ENCODE data around the gene BIK.
"Not testable (repeated sequence)": the region's sequence is repeated elsewhere in the genome, so short reads cannot be mapped to it uniquely, and the experiment has no call there.

Gene BIK

GRCh38 chr22:43104950-43105349, 5.6 kb upstream of the BIK start:
- DNase-seq (ENCODE audit: low read depth in 2 of 2) = not testable (repeated sequence)

GRCh38 chr22:43106302-43106701, 4.2 kb upstream of the BIK start:
- DNase-seq (ENCODE audit: low read depth in 2 of 2) = no peak

- DNase-seq (ENCODE audit: low read depth in 2 of 2) = no peak
Measured at GRCh38 chr22:43109511-43109910, 1.0 kb upstream of the BIK start.

DNA sequence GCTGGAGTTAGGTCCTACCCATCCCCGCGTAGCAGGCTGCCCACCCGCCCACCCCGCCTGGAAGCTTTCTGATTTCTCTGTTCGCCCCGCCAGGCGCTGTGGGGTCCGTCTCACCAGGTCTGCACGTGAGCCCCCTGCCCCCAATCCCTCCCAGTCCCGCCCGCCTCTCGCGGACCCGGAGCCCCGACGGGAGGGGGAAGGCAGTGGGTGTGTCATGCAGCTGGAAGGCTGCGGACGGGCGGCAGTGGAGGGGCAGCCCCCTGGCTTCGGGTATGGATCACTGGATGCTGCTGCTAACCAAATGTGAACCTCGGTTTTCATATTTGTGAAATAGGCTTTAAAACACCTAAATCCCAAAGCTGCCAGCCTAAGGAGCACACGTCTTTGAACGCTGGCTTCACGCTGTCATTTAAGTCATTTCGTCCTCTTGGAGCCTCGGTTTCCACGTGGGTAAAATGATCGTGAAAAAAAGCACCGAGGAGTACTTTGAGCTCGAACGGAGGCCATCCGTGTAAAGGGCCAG, 568 bp upstream of the BIK start:
- DNase-seq (ENCODE audit: low read depth in 2 of 2) = no peak

- no peak for DNase-seq (ENCODE audit: low read depth in 2 of 2)
Measured at GRCh38 chr22:43110927-43111623, 525 bp downstream of the BIK start.

GRCh38 chr22:43113526-43114251, 3.1 kb downstream of the BIK start:
- DNase-seq (ENCODE audit: low read depth in 2 of 2) = no peak

DNA sequence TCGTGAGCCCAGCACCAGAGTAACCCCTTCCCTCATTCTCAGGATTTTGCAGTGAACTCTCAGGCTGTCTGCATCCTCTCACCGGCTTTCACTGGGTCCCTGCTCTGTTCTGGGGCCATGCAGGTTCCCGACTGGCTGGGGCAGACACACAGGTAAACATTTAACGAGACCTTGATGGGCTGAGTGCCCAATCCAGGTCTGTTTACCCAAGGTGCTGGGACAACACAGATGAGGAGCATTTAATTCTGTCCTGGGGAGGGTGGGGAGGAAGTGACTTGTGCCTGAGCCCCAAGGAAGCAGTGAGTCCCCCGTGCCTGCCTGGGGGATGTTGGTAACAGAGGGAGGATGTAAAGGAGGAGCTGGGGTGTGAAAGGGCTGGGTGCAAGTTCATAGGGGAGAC, 4.4 kb downstream of the BIK start:
- DNase-seq (ENCODE audit: low read depth in 2 of 2) = no peak

DNA sequence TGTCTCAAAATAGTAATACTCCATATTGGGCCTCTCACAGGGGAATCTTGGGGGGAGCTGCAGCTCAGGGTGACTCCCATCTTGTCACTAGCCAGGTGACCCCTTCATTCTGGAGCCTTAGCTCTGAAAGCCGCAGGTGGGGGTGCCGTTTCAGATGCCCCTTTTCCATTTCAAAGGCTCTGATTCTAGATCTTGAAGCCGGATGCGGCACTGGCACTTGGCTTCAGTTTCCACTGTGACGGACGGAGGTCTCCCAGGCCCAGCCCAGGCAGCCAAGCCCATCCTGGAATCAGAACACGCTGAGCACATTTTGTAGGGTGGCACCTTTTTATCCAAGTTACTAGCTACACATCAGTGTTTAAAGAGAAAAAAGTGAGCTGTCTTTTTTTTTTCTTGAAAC, 6.4 kb downstream of the BIK start:
- DNase-seq (ENCODE audit: low read depth in 2 of 2) = no peak

- DNase-seq (ENCODE audit: low read depth in 2 of 2) = no peak
Measured at GRCh38 chr22:43118024-43118849, 7.7 kb downstream of the BIK start.

DNA sequence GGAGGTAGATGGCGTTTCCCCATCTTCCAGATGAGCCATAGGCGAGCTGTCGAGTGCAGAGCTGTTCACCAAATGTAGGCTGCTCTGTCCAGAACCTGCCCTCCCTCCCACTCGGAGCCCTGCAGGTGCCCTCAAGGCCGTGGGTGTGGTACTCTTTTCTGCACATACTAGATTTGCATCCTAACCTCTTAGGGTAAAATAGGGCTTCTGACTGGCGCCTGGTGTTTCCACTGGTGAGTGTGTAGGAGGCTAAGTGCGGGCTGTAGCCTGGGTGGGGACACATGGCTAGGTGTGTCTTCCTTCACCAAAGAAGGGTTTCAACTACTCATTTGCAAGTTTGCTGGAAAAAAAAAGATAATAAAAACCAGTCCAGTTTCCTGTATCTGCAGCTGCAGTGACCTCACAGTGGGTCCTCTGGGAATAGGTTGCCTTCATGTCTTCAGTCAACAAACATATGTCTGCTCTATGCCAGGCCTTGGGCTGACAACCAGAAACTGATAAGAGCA, 8.5 kb downstream of the BIK start:
- no peak for DNase-seq (ENCODE audit: low read depth in 2 of 2)

DNA sequence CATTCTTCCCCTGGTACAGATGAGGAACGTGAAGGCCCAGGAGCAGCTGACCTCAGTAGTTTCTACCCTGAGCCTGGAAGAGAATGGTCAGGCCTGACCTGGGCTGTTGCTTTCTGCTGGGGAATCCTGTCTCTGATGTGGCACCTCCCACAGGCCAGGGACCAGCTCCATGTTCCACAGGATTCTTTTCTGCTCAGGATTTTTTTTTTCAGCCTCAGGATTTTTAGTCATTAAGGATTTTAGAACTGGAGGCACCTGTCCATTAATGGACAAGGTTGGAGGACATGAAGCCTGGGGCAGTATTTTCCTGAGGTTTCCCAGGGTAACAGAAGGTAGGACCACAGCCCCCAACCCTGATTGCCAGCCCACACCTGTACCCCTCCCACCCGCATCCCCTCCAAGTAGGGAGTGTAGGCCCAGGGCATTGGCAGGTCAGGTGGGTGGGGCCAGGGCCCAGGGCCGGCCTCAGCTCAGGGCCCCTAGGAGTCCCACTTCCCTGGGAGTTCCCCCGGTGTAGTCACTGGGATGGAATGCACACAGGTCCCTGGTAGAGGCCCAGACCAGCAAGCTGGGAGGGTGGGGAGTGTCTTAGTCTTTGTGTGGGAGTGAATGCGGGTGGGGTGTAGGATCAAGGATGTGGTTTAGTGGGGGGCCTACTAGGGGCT, 16.1 kb downstream of the BIK start:
- DNase-seq (ENCODE audit: low read depth in 2 of 2) = peak; percentile 29 to 31

DNA sequence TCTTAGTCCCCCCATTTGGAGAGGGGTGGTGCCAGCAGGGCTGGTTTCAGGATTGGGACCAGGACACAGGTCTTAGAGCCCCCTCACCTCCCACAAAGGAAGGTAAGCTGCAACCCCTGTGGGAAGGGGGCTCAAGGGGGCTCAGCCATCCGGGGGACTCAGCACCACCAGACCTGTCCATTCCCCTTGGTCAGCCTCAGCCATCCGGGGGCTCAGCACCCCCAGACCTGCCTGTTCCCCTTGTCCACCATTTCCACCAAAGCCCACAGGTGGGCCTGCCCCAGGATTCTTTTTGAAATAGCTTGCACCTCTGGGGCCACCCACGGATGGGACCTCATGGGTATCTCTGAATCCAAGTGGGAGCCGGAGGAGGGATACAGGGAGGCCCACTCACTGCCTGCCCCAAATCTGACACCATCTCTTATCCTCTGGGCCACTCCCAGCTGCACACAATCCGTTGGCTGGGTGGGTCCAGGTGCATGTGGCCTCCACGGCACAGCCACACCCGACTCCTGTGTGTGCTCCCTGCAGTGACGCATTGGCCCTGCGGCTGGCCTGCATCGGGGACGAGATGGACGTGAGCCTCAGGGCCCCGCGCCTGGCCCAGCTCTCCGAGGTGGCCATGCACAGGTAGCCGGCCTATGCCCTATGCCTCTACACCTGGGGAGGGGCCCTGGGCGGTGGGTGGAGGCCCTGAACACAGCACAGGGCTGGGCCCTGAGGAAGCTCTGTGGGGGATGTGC, 16.8 kb downstream of the BIK start:
- no peak for DNase-seq (ENCODE audit: low read depth in 2 of 2)

GRCh38 chr22:43128116-43128515, 17.6 kb downstream of the BIK start:
- DNase-seq (ENCODE audit: low read depth in 2 of 2) = no peak

DNA sequence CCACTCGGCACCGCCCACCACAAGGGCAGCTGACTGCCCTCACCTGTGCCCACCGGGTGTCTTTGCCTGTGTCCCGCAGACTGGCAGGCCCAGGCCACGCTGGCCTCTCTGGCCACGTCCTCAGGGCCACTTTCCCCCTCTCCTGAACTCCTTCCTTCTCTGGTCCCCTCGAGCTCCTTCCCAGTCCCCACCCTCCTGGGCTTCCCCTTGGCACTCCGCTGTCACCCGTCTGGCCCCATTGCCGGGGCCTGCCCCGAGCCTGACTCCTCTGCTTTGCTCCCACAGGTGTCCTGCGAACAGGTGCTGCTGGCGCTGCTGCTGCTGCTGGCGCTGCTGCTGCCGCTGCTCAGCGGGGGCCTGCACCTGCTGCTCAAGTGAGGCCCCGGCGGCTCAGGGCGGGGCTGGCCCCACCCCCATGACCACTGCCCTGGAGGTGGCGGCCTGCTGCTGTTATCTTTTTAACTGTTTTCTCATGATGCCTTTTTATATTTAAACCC, 18.4 kb downstream of the BIK start:
- no peak for DNase-seq (ENCODE audit: low read depth in 2 of 2)

- DNase-seq (ENCODE audit: low read depth in 2 of 2) = no peak
Measured at GRCh38 chr22:43129426-43130425, 19.2 kb downstream of the BIK start.

GRCh38 chr22:43131773-43132501, 21.4 kb downstream of the BIK start:
- DNase-seq (ENCODE audit: low read depth in 2 of 2) = no peak

DNA sequence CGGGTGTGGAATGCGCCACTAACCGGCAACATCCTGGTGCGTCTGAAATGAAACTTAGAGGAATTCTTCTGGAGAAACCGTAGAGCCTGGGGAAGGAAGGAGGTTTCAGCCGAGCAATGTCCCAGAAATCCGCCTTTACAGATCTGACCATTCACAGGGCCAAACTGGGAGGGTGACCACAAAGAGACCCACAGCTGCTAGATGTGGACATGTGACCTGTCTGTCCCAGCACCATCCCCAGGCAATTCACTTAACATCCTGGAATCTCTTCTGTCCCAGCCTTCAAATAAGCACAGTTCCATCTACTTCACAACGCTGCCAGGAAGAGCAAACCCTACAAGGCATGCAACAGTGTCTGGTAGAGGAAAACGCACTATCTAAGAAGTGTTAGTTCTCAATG, 22.9 kb downstream of the BIK start:
- no peak for DNase-seq (ENCODE audit: low read depth in 2 of 2)

DNA sequence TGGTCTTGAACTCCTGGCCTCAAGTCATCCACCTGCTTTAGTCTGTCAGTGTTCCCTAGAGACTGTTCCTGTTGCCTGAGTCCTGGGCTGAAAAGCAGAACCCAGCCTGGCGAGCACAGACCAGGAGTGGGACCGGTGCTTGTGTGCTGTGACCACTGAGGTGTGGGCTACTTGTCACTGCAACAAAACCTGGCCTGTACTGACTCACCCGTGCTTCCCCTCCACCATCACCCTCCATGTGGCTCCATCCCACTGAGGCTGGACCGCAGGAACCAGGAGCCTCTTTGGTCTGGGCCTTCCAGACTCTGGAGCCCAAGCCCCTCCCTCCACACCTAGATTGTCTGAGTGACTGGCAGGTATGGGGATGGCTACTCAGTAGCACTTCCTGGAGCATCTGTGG, 24.0 kb downstream of the BIK start:
- DNase-seq (ENCODE audit: low read depth in 2 of 2) = no peak

DNA sequence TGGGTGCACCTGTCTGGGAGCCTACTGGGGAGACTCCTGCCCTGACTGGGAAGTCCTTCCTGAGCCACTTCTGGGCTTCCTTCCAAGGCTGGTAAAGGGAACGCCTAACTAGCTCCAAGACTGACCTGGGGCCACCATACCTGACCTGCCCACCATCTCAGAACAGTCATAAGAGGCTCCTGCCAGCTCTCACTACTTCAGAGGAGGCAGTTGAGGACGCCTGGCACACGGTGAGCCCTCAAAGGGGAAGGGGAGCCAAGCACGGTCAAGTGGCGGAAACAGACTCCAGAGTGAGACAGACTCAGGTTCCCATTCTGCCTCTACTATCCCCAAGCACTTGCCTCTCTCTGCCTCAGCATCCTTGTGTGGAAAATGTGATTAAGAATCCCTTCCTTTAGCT, 25.0 kb downstream of the BIK start:
- no peak for DNase-seq (ENCODE audit: low read depth in 2 of 2)
